Astrocyte of the spinal cord (primary cell): Measurements from ENCODE around the gene GPBAR1.

Source experiments
- DNase-seq: peaks from one replicate; pipeline ENCODE4 v3.0.0; 2011; ENCODE audit warnings: low read depth, low spot score
- H3K4me3 ChIP-seq: 2 replicates; pipeline ENCODE4 v1.5.1; 2011; ENCODE audit warnings: low read depth, mild to moderate bottlenecking, low read length, moderate library complexity
- in situ Hi-C: cut with HindIII; loops from 2 replicates; pipeline ENCODE4 v1.10.0; 2017; ENCODE audit warnings: low sequenced_read_pairs
- TF ChIP-seq, protein P1 (sequence below): IDR thresholded peaks from 2 replicates; pipeline ENCODE4 v1.5.1; 2012; ENCODE audit warnings: low read depth, mild to moderate bottlenecking, low read length, inconsistent platforms

Gene GPBAR1

DNA sequence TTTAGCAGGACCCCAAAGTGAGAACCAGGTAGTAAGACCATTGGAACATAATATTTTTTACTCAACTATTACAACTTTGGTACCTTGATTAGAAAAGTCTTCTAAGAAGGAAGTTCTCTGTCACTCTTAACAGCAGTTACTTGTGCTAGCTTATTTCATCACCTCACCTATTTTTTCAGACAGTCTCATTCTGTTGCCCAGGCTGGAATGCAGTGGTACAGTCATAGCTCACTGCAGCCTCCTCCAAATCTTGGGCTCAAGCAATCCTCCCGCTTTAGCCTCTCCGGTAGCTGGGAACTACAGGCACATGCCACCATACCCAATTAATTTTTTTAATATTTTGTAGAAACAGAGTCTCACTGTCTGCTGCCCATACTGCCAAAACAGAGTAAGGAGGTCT lies 25.8 kb upstream of the GPBAR1 start:
- H3K4me3 ChIP-seq: no peak overlapping the region
- in situ Hi-C loops: no loop called here
- no peak for DNase-seq
- TF ChIP-seq, protein P1, sequence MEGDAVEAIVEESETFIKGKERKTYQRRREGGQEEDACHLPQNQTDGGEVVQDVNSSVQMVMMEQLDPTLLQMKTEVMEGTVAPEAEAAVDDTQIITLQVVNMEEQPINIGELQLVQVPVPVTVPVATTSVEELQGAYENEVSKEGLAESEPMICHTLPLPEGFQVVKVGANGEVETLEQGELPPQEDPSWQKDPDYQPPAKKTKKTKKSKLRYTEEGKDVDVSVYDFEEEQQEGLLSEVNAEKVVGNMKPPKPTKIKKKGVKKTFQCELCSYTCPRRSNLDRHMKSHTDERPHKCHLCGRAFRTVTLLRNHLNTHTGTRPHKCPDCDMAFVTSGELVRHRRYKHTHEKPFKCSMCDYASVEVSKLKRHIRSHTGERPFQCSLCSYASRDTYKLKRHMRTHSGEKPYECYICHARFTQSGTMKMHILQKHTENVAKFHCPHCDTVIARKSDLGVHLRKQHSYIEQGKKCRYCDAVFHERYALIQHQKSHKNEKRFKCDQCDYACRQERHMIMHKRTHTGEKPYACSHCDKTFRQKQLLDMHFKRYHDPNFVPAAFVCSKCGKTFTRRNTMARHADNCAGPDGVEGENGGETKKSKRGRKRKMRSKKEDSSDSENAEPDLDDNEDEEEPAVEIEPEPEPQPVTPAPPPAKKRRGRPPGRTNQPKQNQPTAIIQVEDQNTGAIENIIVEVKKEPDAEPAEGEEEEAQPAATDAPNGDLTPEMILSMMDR: no peak

DNA sequence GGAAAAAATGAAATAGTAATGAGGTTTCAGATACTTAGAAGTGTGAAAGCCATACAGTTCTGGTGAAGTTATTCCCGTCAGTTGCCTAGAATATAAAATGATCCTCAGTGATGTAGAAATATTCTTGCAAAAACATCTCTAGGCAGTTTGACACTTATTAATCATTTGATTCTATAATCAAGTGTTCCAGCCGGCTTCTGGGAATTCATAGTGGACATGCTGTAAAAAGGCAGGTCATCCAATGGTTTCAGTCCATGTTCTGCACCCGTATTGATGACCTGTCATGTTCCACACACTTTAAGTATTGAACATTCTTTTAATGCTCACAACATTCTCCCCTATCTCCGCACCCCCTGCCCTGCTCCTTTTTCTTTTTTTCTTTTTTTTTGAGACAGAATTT lies 24.0 kb upstream of the GPBAR1 start:
- no peak for DNase-seq
- in situ Hi-C loops: no loop called here
- TF ChIP-seq, protein P1: no peak
- H3K4me3 ChIP-seq: no peak overlapping the region

DNA sequence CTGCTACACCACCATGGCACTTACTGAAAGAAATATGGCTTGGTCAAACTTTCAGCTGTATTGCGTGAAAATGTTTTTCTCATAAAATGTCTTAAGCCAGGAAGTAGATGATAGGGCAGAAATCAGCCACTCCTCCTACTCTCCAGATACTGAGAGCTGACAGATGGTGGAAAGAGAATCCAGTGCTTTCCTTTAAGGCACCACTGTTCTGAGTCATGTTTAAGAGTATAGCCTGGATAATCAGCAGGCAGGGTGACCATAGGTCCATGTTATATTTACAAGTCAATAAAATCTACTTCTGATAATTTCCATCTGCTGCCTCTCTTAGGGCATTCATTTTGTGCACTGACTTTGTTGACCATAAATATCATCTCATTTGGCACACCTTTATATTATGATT lies 21.9 kb upstream of the GPBAR1 start:
- TF ChIP-seq, protein P1: no peak
- in situ Hi-C loops: no loop called here
- no peak overlapping the region for H3K4me3 ChIP-seq
- no peak for DNase-seq

DNA sequence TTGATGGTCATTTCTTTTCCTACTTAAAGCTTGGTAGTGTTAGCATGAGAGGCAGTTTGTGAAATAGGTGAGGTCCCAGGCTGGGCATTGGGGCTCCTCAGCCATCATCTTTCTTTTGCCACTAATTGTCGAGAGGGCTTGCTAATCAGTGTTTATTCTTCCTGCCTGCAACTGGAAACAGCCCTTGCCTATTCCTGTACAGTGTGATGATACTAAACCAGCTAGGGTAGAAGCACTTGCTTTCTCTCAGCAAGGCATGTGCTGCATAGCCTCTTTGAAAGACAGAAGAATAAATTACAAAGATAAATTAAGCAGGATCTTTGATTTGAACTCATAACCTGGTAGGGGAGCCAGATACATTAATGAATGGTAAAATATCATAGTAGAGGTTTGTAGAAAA lies 16.6 kb upstream of the GPBAR1 start:
- in situ Hi-C loops: no loop called here

DNA sequence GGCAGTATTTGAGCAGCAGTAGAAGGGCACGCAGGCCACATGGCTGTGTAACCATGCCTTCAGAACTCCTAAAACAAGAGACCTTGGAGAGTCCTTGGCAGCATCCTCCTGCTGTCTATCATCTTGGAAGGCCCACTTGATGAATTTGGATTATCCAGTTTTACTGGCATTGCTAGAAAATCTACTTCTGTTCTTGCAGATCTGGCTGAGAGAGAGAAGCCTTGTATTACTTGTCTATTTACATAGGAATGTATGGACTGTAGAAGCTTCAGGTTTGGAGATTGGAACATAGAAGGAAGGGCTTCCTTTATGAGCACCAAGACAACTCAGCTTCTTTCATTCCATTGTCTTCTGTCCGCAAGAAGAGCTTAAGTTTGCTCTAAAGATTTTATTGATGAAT lies 16.1 kb upstream of the GPBAR1 start:
- TF ChIP-seq, protein P1: no peak
- in situ Hi-C loops: no loop called here
- no peak overlapping the region for H3K4me3 ChIP-seq
- DNase-seq: no peak

More for the DNA sequence above, 16.6 kb upstream of the GPBAR1 start:
- H3K4me3 ChIP-seq: no peak overlapping the region
- TF ChIP-seq, protein P1: no peak
- DNase-seq: no peak

DNA sequence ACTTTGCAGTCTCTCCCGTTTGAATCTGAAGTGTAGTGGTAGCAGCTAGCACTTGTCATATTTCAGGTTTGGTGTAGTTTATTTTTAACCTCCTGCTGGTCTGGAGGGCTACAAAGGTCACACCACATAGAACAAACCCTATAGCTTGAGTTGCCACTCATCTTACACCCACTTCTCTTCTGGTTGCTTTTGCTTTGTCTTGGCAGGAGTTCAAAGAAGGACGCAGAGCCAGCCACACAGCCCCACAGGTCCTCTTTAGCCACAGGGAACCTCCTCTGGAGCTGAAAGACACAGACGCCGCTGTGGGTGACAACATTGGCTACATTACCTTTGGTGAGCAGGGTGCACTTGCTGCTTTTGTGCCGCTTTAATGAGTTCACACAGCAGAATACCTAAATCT lies 15.6 kb upstream of the GPBAR1 start:
- TF ChIP-seq, protein P1: no peak
- no peak overlapping the region for H3K4me3 ChIP-seq
- DNase-seq: no peak
- in situ Hi-C loops: no loop called here

DNA sequence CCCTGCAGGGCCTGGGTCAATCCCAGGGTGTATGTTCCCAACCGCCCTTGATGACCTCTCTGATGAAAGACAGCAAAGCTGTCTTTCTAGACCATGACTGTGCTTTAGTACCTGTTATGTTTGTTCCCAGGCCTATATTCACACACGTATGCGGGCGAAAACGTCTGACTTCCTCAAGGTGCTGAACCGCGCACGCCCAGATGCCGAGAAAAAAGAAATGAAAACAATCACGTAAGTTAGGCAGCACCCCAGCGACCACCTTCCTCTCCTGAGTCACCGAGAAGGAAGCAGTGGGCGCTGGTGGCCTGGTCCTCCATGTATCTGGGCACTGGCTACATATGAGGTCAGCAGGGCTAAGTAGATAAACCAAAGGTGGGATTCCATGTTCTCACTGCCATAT lies 11.1 kb upstream of the GPBAR1 start:
- no peak overlapping the region for H3K4me3 ChIP-seq
- in situ Hi-C loops: no loop called here
- DNase-seq: no peak
- TF ChIP-seq, protein P1: no peak
